ENCODE data around the gene ATP2B2. TPM values are rescaled to one million over a fixed set of nuclear protein-coding genes. Genes with fewer than 3 reads are reported as not detected.

Gene ATP2B2
- total RNA-seq, 1 donor from 2014 or later, result not detected

DNA sequence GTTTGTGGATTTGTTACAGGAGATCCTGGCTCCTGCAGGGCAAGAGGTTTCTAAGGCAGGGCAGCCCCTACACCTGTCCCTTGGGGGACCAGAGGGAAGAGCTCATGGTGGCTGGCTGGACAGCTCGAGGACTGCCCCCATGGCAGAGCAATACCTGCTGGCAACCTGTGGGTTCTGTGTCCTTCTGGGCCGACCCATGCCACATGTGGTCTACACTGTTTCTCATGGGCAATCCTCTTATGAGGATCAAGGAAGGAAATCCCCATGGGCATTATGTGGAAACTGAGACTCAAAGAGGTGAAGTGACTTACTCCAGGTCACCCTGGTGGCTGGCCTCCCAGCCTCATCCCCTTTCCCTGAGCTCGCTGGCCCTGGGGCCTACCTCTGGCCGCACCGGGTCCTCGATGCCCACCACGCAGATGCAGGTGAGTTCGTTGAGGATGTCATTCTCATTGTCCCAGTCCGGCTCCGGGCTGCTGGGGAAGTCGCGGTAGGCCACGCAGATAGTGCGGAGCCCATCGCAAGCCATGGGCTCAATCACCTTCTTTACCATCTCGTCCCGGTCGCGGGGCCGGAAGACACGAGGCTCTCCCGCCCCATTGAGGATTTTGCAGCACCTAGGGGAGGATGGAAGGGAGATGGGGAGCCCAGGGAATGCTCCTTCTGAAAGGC, 146.9 kb downstream of the ATP2B2 start:
- no peak overlapping the region for H3K4me3 Mint-ChIP-seq
- H3K36me3 Mint-ChIP-seq, result no peaks in the 10 kb centered on the region
- no peaks in the 10 kb centered on the region for H3K4me1 Mint-ChIP-seq
- H3K27me3 Mint-ChIP-seq (ENCODE audit: low read depth), result peaks cover 26% of the 10 kb centered on the region
- peaks cover 2% of the 10 kb centered on the region for H3K9me3 Mint-ChIP-seq
- TF ChIP-seq, protein P1, sequence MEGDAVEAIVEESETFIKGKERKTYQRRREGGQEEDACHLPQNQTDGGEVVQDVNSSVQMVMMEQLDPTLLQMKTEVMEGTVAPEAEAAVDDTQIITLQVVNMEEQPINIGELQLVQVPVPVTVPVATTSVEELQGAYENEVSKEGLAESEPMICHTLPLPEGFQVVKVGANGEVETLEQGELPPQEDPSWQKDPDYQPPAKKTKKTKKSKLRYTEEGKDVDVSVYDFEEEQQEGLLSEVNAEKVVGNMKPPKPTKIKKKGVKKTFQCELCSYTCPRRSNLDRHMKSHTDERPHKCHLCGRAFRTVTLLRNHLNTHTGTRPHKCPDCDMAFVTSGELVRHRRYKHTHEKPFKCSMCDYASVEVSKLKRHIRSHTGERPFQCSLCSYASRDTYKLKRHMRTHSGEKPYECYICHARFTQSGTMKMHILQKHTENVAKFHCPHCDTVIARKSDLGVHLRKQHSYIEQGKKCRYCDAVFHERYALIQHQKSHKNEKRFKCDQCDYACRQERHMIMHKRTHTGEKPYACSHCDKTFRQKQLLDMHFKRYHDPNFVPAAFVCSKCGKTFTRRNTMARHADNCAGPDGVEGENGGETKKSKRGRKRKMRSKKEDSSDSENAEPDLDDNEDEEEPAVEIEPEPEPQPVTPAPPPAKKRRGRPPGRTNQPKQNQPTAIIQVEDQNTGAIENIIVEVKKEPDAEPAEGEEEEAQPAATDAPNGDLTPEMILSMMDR (IDR thresholded peaks at IDR 0.05; ENCODE audit: unreplicated experiment), result no peak
- no peak overlapping the region for H3K27ac Mint-ChIP-seq
- DNase-seq (ENCODE audit: low spot score in 2 of 2, unreplicated experiment in 2 of 2), result no peak

DNA sequence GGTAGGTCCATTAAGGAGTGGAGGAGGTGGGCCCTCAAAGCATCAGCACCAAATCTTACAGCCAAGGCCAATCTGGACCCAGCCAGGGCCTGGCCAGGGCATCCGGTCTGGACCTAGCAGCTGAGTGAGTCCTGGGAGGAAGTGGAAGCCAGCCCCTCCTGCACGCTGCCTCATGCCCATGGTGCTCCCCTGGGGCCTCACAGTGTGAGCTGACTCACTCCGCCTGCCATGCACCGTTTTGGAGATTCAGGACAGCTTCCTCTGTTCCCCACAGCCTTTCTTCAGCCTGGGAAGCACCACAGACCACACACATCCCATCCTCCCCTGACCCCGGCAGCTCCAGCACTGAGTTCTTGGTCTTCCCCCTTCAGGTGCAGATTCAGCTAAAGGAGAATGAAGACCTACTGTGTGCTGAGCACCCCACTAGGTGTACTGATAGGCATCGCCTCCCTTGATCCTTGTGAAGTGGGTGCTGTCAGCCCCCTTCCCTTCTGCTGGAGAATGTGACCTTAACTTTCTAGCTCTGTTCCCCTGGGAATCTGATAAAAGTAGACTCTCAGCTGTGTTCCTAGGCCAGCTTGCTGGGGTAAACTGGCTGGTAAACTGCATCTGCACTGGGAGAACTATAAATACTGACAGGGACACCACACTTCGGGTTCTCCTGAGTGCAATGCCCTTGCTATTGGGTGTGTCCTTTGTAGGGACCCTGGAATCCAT, 147.6 kb downstream of the ATP2B2 start:
- DNase-seq (ENCODE audit: low spot score in 2 of 2, unreplicated experiment in 2 of 2), result no peak
- peaks cover 27% of the 10 kb centered on the region for H3K27me3 Mint-ChIP-seq (ENCODE audit: low read depth)
- no peaks in the 10 kb centered on the region for H3K9me3 Mint-ChIP-seq
- H3K36me3 Mint-ChIP-seq, result no peaks in the 10 kb centered on the region
- H3K4me3 Mint-ChIP-seq, result no peak overlapping the region
- no peak overlapping the region for H3K27ac Mint-ChIP-seq
- H3K4me1 Mint-ChIP-seq, result no peaks in the 10 kb centered on the region
- TF ChIP-seq, protein P1 (IDR thresholded peaks at IDR 0.05; ENCODE audit: unreplicated experiment), result no peak

DNA sequence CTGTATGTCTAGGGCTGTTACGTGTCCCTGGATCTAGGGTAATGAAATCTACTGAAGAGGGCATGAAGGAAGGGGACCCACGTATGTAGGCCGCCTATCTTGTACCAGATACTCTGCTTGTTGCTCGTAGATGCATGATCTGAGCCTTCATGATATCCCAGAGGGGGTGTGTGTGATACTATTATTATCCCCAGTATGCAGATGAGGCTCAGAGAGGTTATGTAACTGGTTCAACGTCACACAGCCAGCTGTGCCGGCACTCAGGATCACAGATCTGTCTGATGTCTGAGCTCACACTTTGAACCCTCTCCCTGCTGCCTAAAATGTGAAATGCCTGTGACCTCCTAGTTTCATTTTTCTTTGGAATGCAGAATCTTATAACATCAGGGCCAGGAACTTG, 148.3 kb downstream of the ATP2B2 start:
- Mint-ChIP-seq H3K4me3 (no peak overlapping the region), H3K4me1 (no peaks in the 10 kb centered on the region), H3K27ac (no peak overlapping the region), H3K36me3 (no peaks in the 10 kb centered on the region), H3K9me3 (no peaks in the 10 kb centered on the region), H3K27me3 (ENCODE audit: low read depth) (peaks cover 29% of the 10 kb centered on the region)
- TF ChIP-seq, protein P1 (IDR thresholded peaks at IDR 0.05; ENCODE audit: unreplicated experiment), result no peak
- no peak for DNase-seq (ENCODE audit: low spot score in 2 of 2, unreplicated experiment in 2 of 2)

DNA sequence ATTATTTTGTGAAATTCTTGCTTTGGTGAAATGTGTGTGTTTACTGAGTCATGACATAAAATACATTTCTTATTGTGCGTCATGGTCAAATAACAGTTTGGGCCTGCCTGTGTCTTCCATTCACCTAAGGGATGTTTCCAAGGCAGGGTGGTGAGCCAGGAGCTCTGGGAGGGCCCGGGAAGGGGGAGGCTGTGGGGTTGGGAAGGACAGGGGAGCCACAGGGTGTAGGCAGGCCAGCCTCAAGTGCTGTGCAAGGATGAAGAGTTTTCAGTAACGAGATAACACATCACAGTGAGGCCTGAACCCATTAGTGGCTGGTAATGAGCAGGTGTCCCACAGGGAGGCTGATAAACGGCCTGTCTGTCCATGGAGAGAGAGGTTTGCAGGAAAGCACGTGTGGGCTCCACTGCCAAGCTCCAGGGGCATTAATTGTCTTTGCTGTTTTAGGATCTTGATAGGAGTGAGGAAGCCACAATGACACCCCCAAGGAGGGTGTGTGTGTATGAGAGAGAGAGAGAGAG, 148.9 kb downstream of the ATP2B2 start:
- Mint-ChIP-seq H3K4me1 (no peaks in the 10 kb centered on the region), H3K27ac (no peak overlapping the region), H3K9me3 (no peaks in the 10 kb centered on the region), H3K4me3 (no peak overlapping the region), H3K27me3 (ENCODE audit: low read depth) (peaks cover 25% of the 10 kb centered on the region), H3K36me3 (no peaks in the 10 kb centered on the region)
- no peak for DNase-seq (ENCODE audit: low spot score in 2 of 2, unreplicated experiment in 2 of 2)
- TF ChIP-seq, protein P1 (IDR thresholded peaks at IDR 0.05; ENCODE audit: unreplicated experiment), result no peak

DNA sequence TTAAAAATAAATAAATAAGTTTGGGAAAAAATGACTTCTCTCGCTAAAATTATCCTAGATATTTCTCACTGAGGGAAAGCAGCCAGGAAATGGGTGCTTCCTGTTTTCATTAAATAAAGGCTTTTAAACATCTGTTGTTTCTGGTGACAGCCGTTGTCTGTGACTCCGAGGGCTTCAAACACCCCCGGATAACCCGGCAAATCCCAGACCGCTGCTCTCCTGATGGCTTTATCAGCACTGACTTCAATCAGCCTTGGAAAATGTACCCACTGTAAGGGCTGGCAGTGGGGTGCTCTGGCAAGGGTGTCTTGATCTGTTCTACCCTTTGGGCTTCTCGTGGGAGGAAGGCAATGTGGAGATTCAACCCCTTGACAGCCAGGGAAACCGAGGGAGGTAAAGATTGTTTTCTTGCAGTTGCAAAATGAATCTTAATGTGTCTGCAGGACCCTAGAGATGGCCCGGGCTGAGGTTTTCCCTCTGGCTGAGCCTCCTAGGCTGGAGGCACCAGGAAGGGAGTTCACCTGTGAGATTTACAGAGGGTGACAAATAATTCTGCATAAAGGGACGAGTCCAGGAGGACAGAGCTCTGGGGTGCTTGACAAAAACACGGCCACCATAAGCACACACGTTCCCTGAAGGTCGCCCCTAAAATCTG, 150.9 kb downstream of the ATP2B2 start:
- H3K27ac Mint-ChIP-seq, result no peak overlapping the region
- no peaks in the 10 kb centered on the region for H3K4me1 Mint-ChIP-seq
- H3K4me3 Mint-ChIP-seq, result no peak overlapping the region
- H3K36me3 Mint-ChIP-seq, result no peaks in the 10 kb centered on the region
- H3K27me3 Mint-ChIP-seq (ENCODE audit: low read depth), result peaks cover 17% of the 10 kb centered on the region
- TF ChIP-seq, protein P1 (IDR thresholded peaks at IDR 0.05; ENCODE audit: unreplicated experiment), result no peak
- DNase-seq (ENCODE audit: low spot score in 2 of 2, unreplicated experiment in 2 of 2), result no peak
- H3K9me3 Mint-ChIP-seq, result no peaks in the 10 kb centered on the region
